ENCODE measurements around the gene ZNF532.
A peak's percentile ranks its signal among the peaks of the same experiment; 100 is the strongest.
"Not testable (repeated sequence)": the region's sequence is repeated elsewhere in the genome, so short reads cannot be mapped to it uniquely, and the experiment has no call there.

Gene ZNF532

DNA sequence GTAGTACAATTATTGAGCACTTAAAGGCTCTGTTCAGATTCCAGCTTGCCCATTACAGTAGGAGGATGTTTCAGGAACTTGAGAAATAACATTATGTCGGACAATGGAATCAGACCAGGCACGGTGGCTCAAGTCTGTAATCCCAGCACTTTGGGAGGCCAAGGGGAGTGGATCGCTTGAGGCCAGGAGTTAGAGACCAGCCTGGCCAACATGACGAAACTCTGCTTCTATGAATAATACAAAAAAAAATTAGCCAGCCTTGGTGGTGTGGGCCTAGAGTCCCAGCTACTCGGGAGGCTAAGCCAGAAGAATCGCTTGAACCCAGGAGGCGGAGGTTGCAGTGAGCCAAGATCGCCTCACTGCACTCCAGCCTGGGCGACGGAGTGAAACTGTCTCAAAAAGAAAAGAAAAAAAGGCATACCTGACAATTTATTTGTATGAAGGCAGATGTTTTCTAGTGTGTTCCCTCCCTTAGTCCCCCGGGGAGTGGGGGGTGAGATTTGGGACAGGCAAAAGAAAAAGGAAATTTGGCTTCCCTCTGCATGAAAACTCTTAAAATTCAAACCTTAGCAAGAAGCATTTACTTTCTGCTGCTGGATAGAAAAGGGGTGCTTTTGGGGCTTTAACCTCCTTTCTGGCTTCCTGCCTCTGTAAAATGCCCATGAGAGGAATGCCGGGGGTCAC is 13.7 kb upstream of the ZNF532 start:
- no peak for DNase-seq

DNA sequence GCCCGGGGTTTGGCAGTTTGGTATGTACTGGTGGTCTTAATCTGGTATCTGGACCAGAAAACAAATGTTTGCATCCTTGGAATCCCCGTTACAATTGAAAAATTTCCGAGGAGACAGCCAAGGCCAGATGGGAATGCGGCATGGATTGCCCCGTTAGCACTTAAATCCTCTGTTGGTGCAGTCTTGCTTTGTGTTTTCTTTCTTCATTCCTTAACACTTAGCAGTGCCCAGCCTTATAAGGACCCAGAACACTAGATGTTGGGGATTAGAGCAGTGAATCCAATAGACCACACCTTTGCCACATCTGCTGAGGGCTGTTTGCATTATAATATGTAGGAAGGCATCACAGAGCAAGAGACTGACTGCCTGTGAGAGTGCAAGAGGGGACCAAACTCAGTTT is 12.8 kb upstream of the ZNF532 start:
- peak; percentile 62 for DNase-seq

- DNase-seq = no peak
Observed at GRCh38 chr18:58852629-58853028, 12.0 kb upstream of the ZNF532 start.

- no peak for DNase-seq
Observed at GRCh38 chr18:58853561-58853960, 11.1 kb upstream of the ZNF532 start.

GRCh38 chr18:58855521-58855920 is 9.2 kb upstream of the ZNF532 start:
- not testable (repeated sequence) for DNase-seq

DNA sequence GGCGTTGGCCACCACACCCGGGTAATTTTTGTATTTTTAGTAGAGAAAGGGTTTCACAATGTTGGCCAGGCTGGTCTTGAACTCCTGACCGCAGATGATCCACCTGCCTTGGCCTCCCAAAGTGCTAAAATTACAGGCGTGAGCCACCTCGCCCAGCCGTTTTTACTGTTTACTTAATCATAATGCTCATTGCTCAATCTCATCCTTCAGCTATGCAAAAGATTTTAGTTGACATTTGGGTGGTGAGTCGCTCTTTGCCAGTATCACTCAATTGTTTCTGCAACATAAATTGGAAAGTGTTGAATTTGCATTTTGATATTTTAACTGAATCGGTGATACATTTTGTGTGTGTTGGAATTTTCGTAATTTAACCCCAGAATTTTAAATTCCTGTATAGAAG is 7.8 kb upstream of the ZNF532 start:
- peak; percentile 86 for DNase-seq

- no peak for DNase-seq
Observed at GRCh38 chr18:58858591-58859468, 5.8 kb upstream of the ZNF532 start.

GRCh38 chr18:58859907-58860306 is 4.8 kb upstream of the ZNF532 start:
- no peak for DNase-seq

DNA sequence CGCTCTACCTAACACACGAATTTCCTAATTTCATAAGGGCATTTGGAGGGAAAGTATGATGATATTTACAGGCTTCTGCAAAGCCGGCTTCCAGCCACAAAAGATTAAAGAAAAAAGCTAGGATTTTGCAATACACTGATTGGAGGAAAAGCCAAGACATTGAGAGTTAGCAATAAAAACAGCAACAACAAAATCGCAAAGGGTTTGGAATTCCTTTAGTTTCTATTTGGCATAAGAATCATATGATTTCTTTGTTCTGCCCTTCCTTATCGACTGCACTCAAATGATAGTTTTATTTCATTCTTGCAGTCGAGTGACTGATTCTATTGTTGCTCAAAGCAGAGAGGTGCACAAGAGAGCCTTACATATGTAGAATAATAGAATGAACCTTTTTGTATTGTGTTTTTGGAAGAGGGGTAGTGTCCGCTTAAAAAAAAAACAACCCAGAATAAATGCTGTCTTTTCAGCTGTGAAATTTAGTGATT is 3.9 kb upstream of the ZNF532 start:
- DNase-seq = no peak

GRCh38 chr18:58861353-58861752 is 3.3 kb upstream of the ZNF532 start:
- no peak for DNase-seq

- no peak for DNase-seq
Observed at GRCh38 chr18:58861861-58862301, 2.8 kb upstream of the ZNF532 start.

- no peak for DNase-seq
Observed at GRCh38 chr18:58862356-58862755, 2.3 kb upstream of the ZNF532 start.

DNA sequence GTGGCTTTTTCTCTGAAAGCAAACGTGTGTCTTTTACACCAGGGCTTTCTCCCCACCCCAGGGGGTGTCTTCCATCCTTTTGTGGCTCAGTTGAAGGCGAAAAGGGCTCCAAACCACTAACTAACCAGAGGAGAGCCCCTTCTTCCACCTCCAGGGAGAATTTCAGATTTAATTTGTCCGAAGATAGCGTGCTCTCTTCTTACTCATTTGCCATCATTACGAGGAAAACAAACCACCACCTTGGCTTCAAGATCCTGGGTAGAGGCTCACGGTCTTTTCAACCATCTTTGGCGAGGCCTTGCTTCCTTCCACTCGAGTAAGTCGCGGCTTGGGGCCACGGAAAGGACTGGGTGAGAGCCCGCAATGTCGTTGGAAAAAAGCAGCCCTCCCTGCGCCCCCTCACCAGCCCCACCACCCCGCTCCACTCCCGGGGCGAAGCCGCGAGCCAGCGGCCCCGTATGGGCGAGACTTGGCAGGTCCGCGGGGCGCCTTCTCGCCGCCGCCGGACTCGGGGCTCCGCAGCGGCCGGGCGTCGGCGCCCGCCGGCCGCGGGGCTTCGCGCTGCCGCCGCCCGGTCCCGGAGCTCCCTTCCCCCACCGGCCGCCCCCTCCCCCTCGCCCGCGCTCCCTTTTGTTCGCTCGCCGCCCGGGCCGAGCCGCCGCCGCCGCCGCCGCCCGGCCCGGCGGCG is 1.7 kb upstream of the ZNF532 start:
- DNase-seq = peak; percentile 57

GRCh38 chr18:58863539-58864145 is 1.0 kb upstream of the ZNF532 start:
- peak; percentile 46 for DNase-seq

GRCh38 chr18:58865033-58865590 is 435 bp downstream of the ZNF532 start:
- DNase-seq = no peak

DNA sequence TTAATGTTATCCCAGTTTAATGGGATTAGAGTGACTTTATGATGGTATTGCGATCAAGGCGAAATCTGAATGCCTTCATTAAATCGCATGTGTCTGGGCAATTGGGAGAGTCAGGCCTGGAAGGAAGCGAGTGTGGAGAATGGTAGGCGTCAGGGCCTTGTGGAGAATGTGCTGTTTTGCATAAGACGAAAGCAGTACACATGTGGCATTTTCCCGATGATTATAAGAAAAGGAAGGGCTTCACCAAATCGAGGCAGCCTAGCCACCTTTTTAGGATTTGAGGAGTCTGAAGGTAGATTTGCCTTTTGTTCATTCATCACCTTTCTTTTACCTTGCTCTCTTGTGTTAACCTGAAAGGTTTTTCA is 1.0 kb downstream of the ZNF532 start:
- DNase-seq = no peak

DNA sequence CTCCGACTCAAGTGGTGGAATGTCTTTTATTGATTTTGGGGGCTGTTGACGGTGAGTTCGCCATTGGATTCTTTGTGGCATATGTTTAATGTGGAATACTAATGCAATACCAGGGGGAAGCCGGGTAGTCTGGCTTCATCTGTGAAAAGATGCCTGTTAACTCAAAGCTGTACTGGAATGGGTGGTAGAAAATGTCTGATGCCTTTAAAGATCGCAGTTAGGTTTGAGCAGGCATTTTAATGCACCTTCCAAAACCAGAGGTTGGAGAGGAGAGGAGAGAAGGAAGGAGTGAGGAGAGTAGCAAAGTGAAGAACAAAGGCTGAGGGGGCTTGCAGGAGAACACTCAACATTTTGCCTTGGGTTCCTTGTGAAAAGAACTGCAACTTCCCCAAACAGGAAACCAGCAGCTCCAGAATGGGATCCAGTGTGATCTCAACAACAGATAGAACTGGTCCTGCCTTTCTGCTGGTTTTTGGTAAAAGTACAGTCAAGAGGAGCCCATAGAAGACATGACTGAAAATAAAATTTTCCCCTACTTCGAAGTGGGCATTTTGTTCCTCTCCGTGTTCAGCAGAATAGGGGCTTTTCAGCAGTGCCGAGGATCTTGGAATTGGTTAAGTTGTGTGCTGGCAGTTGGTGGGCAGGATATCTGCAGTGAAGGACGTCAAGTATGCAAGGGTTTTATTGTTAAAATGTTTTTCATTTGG is 1.5 kb downstream of the ZNF532 start:
- no peak for DNase-seq

GRCh38 chr18:58866773-58867150 is 2.1 kb downstream of the ZNF532 start:
- no peak for DNase-seq

GRCh38 chr18:58867281-58867961 is 2.7 kb downstream of the ZNF532 start:
- DNase-seq = peak; percentile 82

- no peak for DNase-seq
Observed at GRCh38 chr18:58868440-58868839, 3.8 kb downstream of the ZNF532 start.

DNA sequence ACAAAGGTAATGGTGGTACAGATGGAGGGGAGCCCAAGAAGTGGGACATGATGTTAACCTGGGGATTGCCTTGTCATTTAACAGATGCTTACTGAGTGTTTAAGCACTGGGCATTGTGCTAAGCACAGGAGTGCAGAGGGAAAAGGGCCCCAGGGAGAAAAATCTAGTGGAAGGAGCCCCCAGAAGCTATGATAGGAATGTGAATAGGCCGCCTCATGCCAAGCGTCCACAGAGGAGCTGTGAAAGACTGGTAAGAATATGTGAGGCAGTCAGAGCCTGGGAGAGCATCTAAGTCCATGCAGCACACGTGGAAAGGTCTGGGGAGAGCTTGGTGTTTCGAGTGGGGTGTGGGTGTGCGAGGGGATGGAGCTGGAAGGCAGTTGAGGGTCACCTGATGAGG is 5.5 kb downstream of the ZNF532 start:
- DNase-seq = peak; percentile 83

All from fibroblast of skin of back (primary cell).